BLaER1 (cell line): Measurements from ENCODE around the gene CFH.
A peak's percentile ranks its signal among the peaks of the same experiment; 100 is the strongest.
"Not testable (repeated sequence)": the region's sequence is repeated elsewhere in the genome, so short reads cannot be mapped to it uniquely, and the experiment has no call there.

Source experiments
- H3K27ac ChIP-seq: shearing (Covaris generic); formaldehyde crosslinking; 2 replicates; pipeline ENCODE4 v1.8.1; 2022
- H3K27me3 ChIP-seq: shearing (Covaris generic); formaldehyde crosslinking; 2 replicates; pipeline ENCODE4 v1.8.1; 2022
- H3K36me3 ChIP-seq: shearing (Covaris generic); formaldehyde crosslinking; 2 replicates; pipeline ENCODE4 v1.8.1; 2022
- H3K4me1 ChIP-seq: shearing (Covaris generic); formaldehyde crosslinking; 2 replicates; pipeline ENCODE4 v1.8.1; 2022
- H3K4me2 ChIP-seq: shearing (Covaris generic); formaldehyde crosslinking; 2 replicates; pipeline ENCODE4 v1.8.1; 2022
- H3K4me3 ChIP-seq: shearing (Covaris generic); formaldehyde crosslinking; 2 replicates; pipeline ENCODE4 v1.8.1; 2022
- H3K9ac ChIP-seq: shearing (Covaris generic); formaldehyde crosslinking; 2 replicates; pipeline ENCODE4 v1.8.1; 2022
- H3K9me3 ChIP-seq: shearing (Covaris generic); formaldehyde crosslinking; 2 replicates; pipeline ENCODE4 v1.8.1; 2022
- H4K20me1 ChIP-seq: shearing (Covaris generic); formaldehyde crosslinking; 2 replicates; pipeline ENCODE4 v1.8.1; 2022
- Cebpa-rat ChIP-seq: shearing (Covaris generic); IDR thresholded peaks from 2 replicates; pipeline ENCODE4 v1.8.1; 2022

Gene CFH

DNA sequence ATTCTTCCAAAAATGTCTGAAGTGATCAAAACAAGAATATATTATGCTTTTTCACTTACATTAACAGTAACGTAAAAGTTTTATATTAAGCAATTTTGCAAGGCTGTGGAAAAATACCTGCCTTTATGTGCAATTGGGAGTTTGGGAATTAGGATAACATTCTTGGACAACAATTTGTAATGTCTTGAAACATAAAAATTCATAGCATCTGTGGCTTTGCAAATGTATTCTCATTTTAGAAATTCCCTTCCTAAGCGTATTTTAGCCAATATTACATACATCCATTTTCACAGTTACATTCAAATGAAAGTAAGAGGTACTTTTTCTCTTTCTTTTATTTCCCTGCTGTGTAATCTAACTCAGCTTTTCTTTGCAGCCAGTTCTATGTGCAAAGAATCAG, 13.4 kb upstream of the CFH start:
- H3K9me3 ChIP-seq = no peaks in the 10 kb centered on the region
- no peaks in the 10 kb centered on the region for H3K4me1 ChIP-seq
- no peak overlapping the region for H3K4me3 ChIP-seq
- no peaks in the 10 kb centered on the region for H3K27me3 ChIP-seq
- no peak for TF ChIP-seq Cebpa-rat
- H3K9ac ChIP-seq = no peak overlapping the region
- H3K27ac ChIP-seq = no peak overlapping the region
- no peaks in the 10 kb centered on the region for H4K20me1 ChIP-seq
- no peaks in the 10 kb centered on the region for H3K36me3 ChIP-seq
- H3K4me2 ChIP-seq = no peak overlapping the region

- H3K9ac ChIP-seq, H3K9me3 ChIP-seq, H4K20me1 ChIP-seq, H3K4me1 ChIP-seq, H3K4me3 ChIP-seq, H3K36me3 ChIP-seq, H3K4me2 ChIP-seq, H3K27me3 ChIP-seq, H3K27ac ChIP-seq: not testable (repeated sequence)
Observed at GRCh38 chr1:196639291-196639690, 12.6 kb upstream of the CFH start.

GRCh38 chr1:196640976-196641375, 10.9 kb upstream of the CFH start:
- TF ChIP-seq Cebpa-rat = no peak

DNA sequence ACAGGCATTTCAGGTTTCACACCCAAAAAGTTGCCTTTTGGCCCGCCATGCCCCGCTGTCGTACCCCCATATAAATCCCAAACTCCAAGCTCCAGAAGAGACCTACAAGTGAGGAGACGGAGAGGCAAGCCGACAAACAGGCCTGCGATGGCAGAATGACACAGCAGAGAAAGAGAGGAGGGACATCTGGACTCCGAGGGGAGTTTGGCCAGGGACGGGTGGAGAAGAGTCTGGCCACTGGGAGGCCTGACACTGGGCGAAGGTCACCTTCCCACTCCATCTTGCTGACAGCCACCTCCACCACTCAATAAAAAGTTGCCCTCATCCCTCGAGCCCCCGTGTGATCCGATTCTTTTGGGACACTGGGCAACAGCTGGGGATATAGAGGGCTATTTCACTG, 1.9 kb upstream of the CFH start:
- no peak overlapping the region for H3K4me3 ChIP-seq

More at GRCh38 chr1:196640976-196641375, 10.9 kb upstream of the CFH start:
- H3K36me3 ChIP-seq = no peaks in the 10 kb centered on the region
- no peaks in the 10 kb centered on the region for H3K27me3 ChIP-seq
- no peak overlapping the region for H3K27ac ChIP-seq
- H3K4me1 ChIP-seq = no peaks in the 10 kb centered on the region
- H4K20me1 ChIP-seq = no peaks in the 10 kb centered on the region
- H3K9me3 ChIP-seq = no peaks in the 10 kb centered on the region
- H3K4me2 ChIP-seq = no peak overlapping the region
- H3K4me3 ChIP-seq = no peak overlapping the region
- H3K9ac ChIP-seq = no peak overlapping the region

DNA sequence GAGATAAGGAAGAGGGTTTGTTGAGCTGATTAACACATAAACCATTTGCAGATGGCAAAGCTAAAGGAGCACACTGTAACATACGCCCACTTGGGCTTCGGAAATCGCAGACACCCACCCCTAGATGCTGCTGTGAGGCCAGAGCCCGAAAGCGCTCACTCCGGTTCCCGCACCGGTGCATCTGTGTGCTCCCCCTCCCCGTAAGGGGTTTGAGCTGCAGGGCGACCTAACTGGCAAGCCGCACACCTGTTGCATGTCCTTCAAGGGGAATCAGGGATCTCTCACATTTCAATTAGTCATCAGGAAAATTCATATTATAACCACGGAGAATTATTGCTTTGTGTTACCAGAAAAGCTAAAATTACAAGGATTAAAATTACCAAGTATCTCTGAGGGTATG, 1.4 kb upstream of the CFH start:
- no peak overlapping the region for H3K4me2 ChIP-seq
- no peak for TF ChIP-seq Cebpa-rat
- no peaks in the 10 kb centered on the region for H3K36me3 ChIP-seq

More for the DNA sequence above, 1.9 kb upstream of the CFH start:
- Histone ChIP-seq H3K36me3 (no peaks in the 10 kb centered on the region), H3K9me3 (no peaks in the 10 kb centered on the region), H3K27me3 (no peaks in the 10 kb centered on the region), H3K9ac (no peak overlapping the region), H3K4me1 (peaks cover 10% of the 10 kb centered on the region), H3K4me2 (no peak overlapping the region), H4K20me1 (no peaks in the 10 kb centered on the region), H3K27ac (no peak overlapping the region)
- no peak for TF ChIP-seq Cebpa-rat

DNA sequence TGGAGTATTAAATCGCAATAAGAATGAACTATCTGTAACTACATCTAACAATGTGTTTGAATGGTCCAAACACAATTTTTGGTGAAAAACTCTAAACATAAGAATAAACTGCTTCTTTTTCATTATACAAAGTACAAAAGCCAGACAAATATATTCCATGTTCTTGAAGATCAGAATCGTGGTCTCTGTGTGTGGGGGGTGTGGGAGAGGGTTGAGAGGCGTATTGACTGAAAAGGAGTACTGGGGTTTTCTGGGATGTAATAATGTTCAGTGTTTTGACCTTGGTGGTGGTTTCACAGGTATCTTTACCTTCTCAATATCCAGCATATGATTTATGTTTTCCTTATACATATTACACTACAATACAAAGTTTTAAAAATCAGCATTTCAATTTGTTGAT, 764 bp upstream of the CFH start:
- no peak overlapping the region for H3K9ac ChIP-seq
- no peak for TF ChIP-seq Cebpa-rat
- no peaks in the 10 kb centered on the region for H4K20me1 ChIP-seq
- H3K27me3 ChIP-seq = no peaks in the 10 kb centered on the region
- H3K4me1 ChIP-seq = peaks cover 10% of the 10 kb centered on the region
- peak overlapping the region; percentile 33; the same call in 1 of the 2 replicates for H3K4me2 ChIP-seq
- no peak overlapping the region for H3K4me3 ChIP-seq
- no peaks in the 10 kb centered on the region for H3K36me3 ChIP-seq
- H3K27ac ChIP-seq = no peak overlapping the region
- H3K9me3 ChIP-seq = no peaks in the 10 kb centered on the region

More for the DNA sequence above, 1.4 kb upstream of the CFH start:
- Histone ChIP-seq H3K27ac (no peak overlapping the region), H3K4me3 (no peak overlapping the region), H3K9ac (no peak overlapping the region), H3K27me3 (no peaks in the 10 kb centered on the region), H4K20me1 (no peaks in the 10 kb centered on the region), H3K9me3 (no peaks in the 10 kb centered on the region), H3K4me1 (peaks cover 10% of the 10 kb centered on the region)

DNA sequence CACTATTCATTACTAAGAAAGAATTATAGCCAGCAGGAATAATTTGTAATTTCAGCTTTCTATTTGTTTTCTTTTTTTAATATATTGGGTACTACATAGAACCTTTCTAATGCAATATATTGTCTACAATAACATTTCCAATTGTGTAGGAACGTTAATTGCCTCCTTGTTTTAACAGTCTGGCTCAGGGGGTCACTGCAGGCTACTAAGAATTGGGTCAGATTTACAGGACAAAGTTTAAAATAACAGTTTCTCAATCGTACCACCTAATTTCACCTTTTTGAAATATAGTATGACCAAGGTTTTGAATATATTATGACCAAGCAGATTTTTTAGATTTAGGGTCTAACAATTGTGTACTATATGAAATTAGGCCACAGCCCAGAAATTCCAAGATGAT, 2.4 kb downstream of the CFH start:
- no peak overlapping the region for H3K4me3 ChIP-seq
- H3K9ac ChIP-seq = no peak overlapping the region
- H3K27me3 ChIP-seq = no peaks in the 10 kb centered on the region
- no peaks in the 10 kb centered on the region for H4K20me1 ChIP-seq
- no peak overlapping the region for H3K27ac ChIP-seq
- no peak overlapping the region for H3K4me2 ChIP-seq
- no peak for TF ChIP-seq Cebpa-rat
- H3K4me1 ChIP-seq = peaks cover 10% of the 10 kb centered on the region
- no peaks in the 10 kb centered on the region for H3K36me3 ChIP-seq
- H3K9me3 ChIP-seq = no peaks in the 10 kb centered on the region

GRCh38 chr1:196655071-196655470, 3.2 kb downstream of the CFH start:
- no peak overlapping the region for H3K4me2 ChIP-seq
- TF ChIP-seq Cebpa-rat = no peak
- peaks cover 10% of the 10 kb centered on the region for H3K4me1 ChIP-seq

GRCh38 chr1:196655494-196655893, 3.7 kb downstream of the CFH start:
- no peaks in the 10 kb centered on the region for H3K27me3 ChIP-seq
- no peaks in the 10 kb centered on the region for H3K9me3 ChIP-seq
- no peak for TF ChIP-seq Cebpa-rat
- no peaks in the 10 kb centered on the region for H3K36me3 ChIP-seq
- H3K9ac ChIP-seq = no peak overlapping the region
- peaks cover 10% of the 10 kb centered on the region for H3K4me1 ChIP-seq
- no peaks in the 10 kb centered on the region for H4K20me1 ChIP-seq
- H3K4me3 ChIP-seq = no peak overlapping the region
- H3K27ac ChIP-seq = no peak overlapping the region
- no peak overlapping the region for H3K4me2 ChIP-seq

More at GRCh38 chr1:196655071-196655470, 3.2 kb downstream of the CFH start:
- H3K9ac ChIP-seq = no peak overlapping the region
- H3K27ac ChIP-seq = no peak overlapping the region
- no peaks in the 10 kb centered on the region for H3K27me3 ChIP-seq
- H3K9me3 ChIP-seq = no peaks in the 10 kb centered on the region
- H3K4me3 ChIP-seq = no peak overlapping the region
- H3K36me3 ChIP-seq = no peaks in the 10 kb centered on the region
- no peaks in the 10 kb centered on the region for H4K20me1 ChIP-seq

DNA sequence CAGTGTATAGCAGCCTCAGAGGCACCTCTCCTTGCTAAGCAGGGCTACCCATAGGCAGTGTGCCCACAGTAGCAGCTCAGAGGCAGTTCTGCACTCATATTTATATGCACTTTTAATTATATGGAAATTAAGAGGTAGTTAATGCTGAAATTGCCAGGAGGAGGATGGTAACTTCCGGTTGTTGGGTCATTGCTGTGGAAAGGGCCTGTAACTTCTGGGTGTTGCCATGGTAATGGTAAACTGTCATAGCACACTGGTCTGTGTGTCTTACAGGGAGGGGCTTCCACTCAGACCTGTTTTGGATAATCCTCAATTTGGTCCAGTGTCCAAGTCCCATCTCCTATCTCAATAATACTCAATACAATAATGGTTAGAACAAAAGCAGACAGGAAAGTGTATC, 7.6 kb downstream of the CFH start:
- Histone ChIP-seq H3K27me3 (no peaks in the 10 kb centered on the region), H3K4me1 (no peaks in the 10 kb centered on the region), H3K36me3 (no peaks in the 10 kb centered on the region), H3K9me3 (no peaks in the 10 kb centered on the region), H3K9ac (no peak overlapping the region), H3K4me2 (no peak overlapping the region), H3K4me3 (no peak overlapping the region), H4K20me1 (no peaks in the 10 kb centered on the region), H3K27ac (no peak overlapping the region)
- TF ChIP-seq Cebpa-rat = no peak

GRCh38 chr1:196660272-196660671, 8.4 kb downstream of the CFH start:
- Histone ChIP-seq H3K36me3 (no peaks in the 10 kb centered on the region), H3K4me1 (no peaks in the 10 kb centered on the region), H3K9ac (no peak overlapping the region), H3K4me3 (no peak overlapping the region), H4K20me1 (no peaks in the 10 kb centered on the region), H3K4me2 (no peak overlapping the region), H3K27ac (no peak overlapping the region), H3K9me3 (no peaks in the 10 kb centered on the region), H3K27me3 (no peaks in the 10 kb centered on the region)
- TF ChIP-seq Cebpa-rat = no peak
